Colonic mucosa (tissue), 4 donors: Measurements from ENCODE around the gene S100A16. TPM values are rescaled to one million over a fixed set of nuclear protein-coding genes. Genes with fewer than 3 reads are reported as not detected.

Source experiments
- DNase-seq: peaks from one replicate; pipeline ENCODE4 v3.0.0-alpha.2; 2020
- H3K27ac ChIP-seq: fragments of 200-600 bp; one replicate; pipeline ENCODE4 v1.8.0; 2021
- H3K27me3 ChIP-seq: fragments of 200-600 bp; one replicate; pipeline ENCODE4 v1.8.0; 2021
- H3K36me3 ChIP-seq: fragments of 200-600 bp; one replicate; pipeline ENCODE4 v1.8.0; 2021
- H3K4me1 ChIP-seq: fragments of 200-600 bp; one replicate; pipeline ENCODE4 v1.8.0; 2021; ENCODE audit warnings: mild to moderate bottlenecking
- H3K4me3 ChIP-seq: fragments of 200-600 bp; one replicate; pipeline ENCODE4 v1.8.0; 2021
- H3K9ac ChIP-seq, 2 donors: one replicate each; pipeline ENCODE4 v1.7.0; 2013; ENCODE audit warnings: control low read depth in 2 of 2, low read depth in 2 of 2, low read length in 2 of 2
- H3K9me3 ChIP-seq: fragments of 200-600 bp; one replicate; pipeline ENCODE4 v1.8.0; 2021
- CTCF ChIP-seq: fragments of 200-600 bp; IDR thresholded peaks from one replicate; pipeline ENCODE4 v1.8.0; 2022; ENCODE audit warnings: antibody characterized with exemption, mild to moderate bottlenecking
- intact Hi-C: fragments of 100-400 bp; cut with DNase I; formaldehyde crosslinking; loops from one replicate; pipeline ENCODE4 v1.14.1; 2022
- total RNA-seq, 2 donors: library from RNA; stranded (reverse); fragmentation: NEBNext Ultra II Directional in 1 of 2; extraction: Animal tissue kit (Norgen Biotek cat#: 25700) in 1 of 2; gene quantifications; one replicate each; pipeline ENCODE4 v1.2.1, GENCODE V29; 2021
- donor health status: healthy.
- donor health status: DM: no; HTN: no; CAD: no.
- donor health status: DM: no; HTN: no; CAD: no.

The S100A16 gene
- total RNA-seq, 2 donors from 2014 or later: 232 to 288 TPM

- H3K9me3 ChIP-seq: no peaks in the 10 kb centered on the region
- peaks cover 12% of the 10 kb centered on the region for H3K4me1 ChIP-seq
- no peak for TF ChIP-seq CTCF
- no peaks in the 10 kb centered on the region for H3K36me3 ChIP-seq
- intact Hi-C loops: loop anchor here (10.0 kb wide), 1 partner anchor 207 kb away; the partner anchor contains the start of gene S100A9
- H3K9ac ChIP-seq: no peak overlapping the region
- no peak overlapping the region for H3K27ac ChIP-seq
- H3K27me3 ChIP-seq: no peaks in the 10 kb centered on the region
- DNase-seq: no peak
- H3K4me3 ChIP-seq: no peak overlapping the region
These were observed 51.4 kb downstream of the S100A16 start for GRCh38 chr1:153561466-153561985.

- no peaks in the 10 kb centered on the region for H3K27me3 ChIP-seq
- H3K4me3 ChIP-seq: no peak overlapping the region
- H3K4me1 ChIP-seq: peaks cover 7% of the 10 kb centered on the region
- no peak overlapping the region for H3K9ac ChIP-seq
- H3K27ac ChIP-seq: no peak overlapping the region
- no peak for TF ChIP-seq CTCF
- no peaks in the 10 kb centered on the region for H3K36me3 ChIP-seq
- DNase-seq: no peak
- H3K9me3 ChIP-seq: no peaks in the 10 kb centered on the region
- intact Hi-C loops: loop anchor here (10.0 kb wide), 1 partner anchor 206 kb away; the partner anchor contains the start of gene S100A9
These were observed 52.0 kb downstream of the S100A16 start for GRCh38 chr1:153560771-153561465.

- TF ChIP-seq CTCF: no peak
- no peaks in the 10 kb centered on the region for H3K27me3 ChIP-seq
- H3K9ac ChIP-seq: no peak overlapping the region
- H3K36me3 ChIP-seq: no peaks in the 10 kb centered on the region
- no peaks in the 10 kb centered on the region for H3K9me3 ChIP-seq
- no peak overlapping the region for H3K4me3 ChIP-seq
- H3K4me1 ChIP-seq: peaks cover under 1% of the 10 kb centered on the region
- no peak overlapping the region for H3K27ac ChIP-seq
- no peak for DNase-seq
- intact Hi-C loops: loop anchor here (10.0 kb wide), 1 partner anchor 205 kb away; the partner anchor contains the start of gene S100A9
These were observed 52.7 kb downstream of the S100A16 start for GRCh38 chr1:153560241-153560640.

GRCh38 chr1:153557877-153558276 lies 55.1 kb downstream of the S100A16 start:
- Histone ChIP-seq H3K4me1 (no peaks in the 10 kb centered on the region), H3K27ac (no peak overlapping the region), H3K4me3 (no peak overlapping the region), H3K9me3 (no peaks in the 10 kb centered on the region), H3K27me3 (no peaks in the 10 kb centered on the region), H3K36me3 (no peaks in the 10 kb centered on the region), H3K9ac (no peak overlapping the region)
- DNase-seq: no peak
- TF ChIP-seq CTCF: no peak
- intact Hi-C loops: no loop called here

Other genes with a start within 250 kb of the S100A16 start
- gene S100A12, start 237.5 kb downstream of the S100A16 start, total RNA-seq: not detected
- gene S100A8, start 222.1 kb downstream of the S100A16 start, total RNA-seq: 1 to 10 TPM in 1 of 2 donors, under 1 TPM in 1; 0.79 to 6.9 TPM
- gene S100A7A, start 196.6 kb downstream of the S100A16 start, total RNA-seq: not detected
- gene S100A7, start 152.5 kb downstream of the S100A16 start, total RNA-seq: not detected
- 1,000 to 10,000 TPM; 2,444 to 2,474 TPM for gene S100A6, start 77.1 kb downstream of the S100A16 start, total RNA-seq
- gene S100A5, start 72.2 kb downstream of the S100A16 start, total RNA-seq: not detected
- 10 to 100 TPM; 41.8 to 83.8 TPM for gene S100A4, start 67.3 kb downstream of the S100A16 start, total RNA-seq
- under 1 TPM in 1 of 2 donors, not detected in 1; 0.61 TPM for gene S100A3, start 63.9 kb downstream of the S100A16 start, total RNA-seq
- gene S100A2, start 47.3 kb downstream of the S100A16 start, total RNA-seq: 1 to 10 TPM; 1.0 to 2.4 TPM
- 100 to 1,000 TPM; 543 to 565 TPM for gene S100A14, start 3.2 kb upstream of the S100A16 start, total RNA-seq
- gene S100A13, start 14.4 kb upstream of the S100A16 start, total RNA-seq: 10 to 100 TPM; 45.2 to 67.2 TPM
- gene S100A1, start 15.3 kb upstream of the S100A16 start, total RNA-seq: 1 to 10 TPM in 1 of 2 donors, under 1 TPM in 1; 0.69 to 1.5 TPM
- 10 to 100 TPM; 51.3 to 88.6 TPM for gene CHTOP, start 20.9 kb upstream of the S100A16 start, total RNA-seq
- 10 to 100 TPM; 29.3 to 33.0 TPM for gene SNAPIN, start 45.6 kb upstream of the S100A16 start, total RNA-seq
- 100 to 1,000 TPM; 105 to 171 TPM for gene ILF2, start 57.9 kb upstream of the S100A16 start, total RNA-seq
- 1 to 10 TPM; 2.3 to 3.6 TPM for gene NPR1, start 65.6 kb upstream of the S100A16 start, total RNA-seq
- 10 to 100 TPM; 25.5 to 53.1 TPM for gene INTS3, start 114.9 kb upstream of the S100A16 start, total RNA-seq
- gene SLC27A3, start 162.3 kb upstream of the S100A16 start, total RNA-seq: 10 to 100 TPM; 24.1 to 27.9 TPM